ENCODE results near the gene NUMB.

Gene NUMB

GRCh38 chr14:73236752-73237218, 221.6 kb downstream of the NUMB start:
- H3K36me3 ChIP-seq (ENCODE audit: control insufficient read depth, insufficient read depth, low read length) = no peaks in the 10 kb centered on the region
- peaks cover 33% of the 10 kb centered on the region for H3K4me1 ChIP-seq (ENCODE audit: control insufficient read depth, insufficient read depth, low read length, poor library complexity, severe bottlenecking)
- H3K27ac ChIP-seq (ENCODE audit: low read depth, low read length, severe bottlenecking) = no peak overlapping the region
- 23 to 37% methylated on average over 5 to 6 of the region's 7 CpGs for WGBS, 2 experiments (ENCODE audit: insufficient coverage in 2 of 2)
- H3K4me3 ChIP-seq (ENCODE audit: extremely low read depth, insufficient read depth, low read length, poor library complexity, severe bottlenecking) = no peak overlapping the region
- H3K9me3 ChIP-seq (ENCODE audit: control insufficient read depth, low read length) = no peaks in the 10 kb centered on the region

GRCh38 chr14:73236157-73236556, 222.2 kb downstream of the NUMB start:
- WGBS, 2 experiments (ENCODE audit: insufficient coverage in 2 of 2) = 24 to 33% methylated on average over 9 to 11 of the region's 11 CpGs
- H3K4me1 ChIP-seq (ENCODE audit: control insufficient read depth, insufficient read depth, low read length, poor library complexity, severe bottlenecking) = peaks cover 33% of the 10 kb centered on the region
- H3K36me3 ChIP-seq (ENCODE audit: control insufficient read depth, insufficient read depth, low read length) = no peaks in the 10 kb centered on the region
- no peaks in the 10 kb centered on the region for H3K9me3 ChIP-seq (ENCODE audit: control insufficient read depth, low read length)
- no peak overlapping the region for H3K27ac ChIP-seq (ENCODE audit: low read depth, low read length, severe bottlenecking)
- no peak overlapping the region for H3K4me3 ChIP-seq (ENCODE audit: extremely low read depth, insufficient read depth, low read length, poor library complexity, severe bottlenecking)

DNA sequence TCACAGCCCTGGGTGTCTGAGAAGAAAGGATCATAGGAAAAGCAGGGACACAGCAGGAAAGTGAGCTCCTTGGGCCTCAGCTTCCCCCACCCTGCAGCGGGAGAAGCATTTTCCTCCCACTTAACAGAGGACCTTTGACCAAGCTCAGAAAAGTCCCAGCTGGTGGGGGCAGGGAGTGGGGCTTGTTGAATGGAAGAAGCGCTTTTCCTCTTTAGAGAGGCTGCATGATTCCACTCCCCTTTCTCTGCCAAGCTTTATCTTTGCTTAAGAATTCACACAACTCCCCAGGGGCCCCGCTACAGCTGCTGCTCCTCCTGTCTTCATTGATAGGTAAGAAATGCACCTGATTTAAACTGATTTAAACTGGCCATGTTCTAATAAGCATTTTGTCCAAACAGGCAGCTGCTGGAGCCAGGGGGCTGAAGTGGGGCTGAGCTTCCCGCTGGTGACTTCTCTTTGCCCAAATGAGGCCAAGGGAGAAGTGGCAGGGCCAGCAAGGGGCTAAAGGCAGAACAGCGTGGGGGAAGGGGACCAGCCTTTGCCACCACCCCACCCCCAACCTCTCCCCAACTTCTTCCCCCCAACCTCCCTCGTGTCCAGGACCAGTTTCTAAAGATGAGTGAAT, 222.7 kb downstream of the NUMB start:
- 0% methylated on average over 1 to 2 of the region's 6 CpGs for WGBS, 2 experiments (ENCODE audit: insufficient coverage in 2 of 2)
- H3K27ac ChIP-seq (ENCODE audit: low read depth, low read length, severe bottlenecking) = no peak overlapping the region
- no peak overlapping the region for H3K4me3 ChIP-seq (ENCODE audit: extremely low read depth, insufficient read depth, low read length, poor library complexity, severe bottlenecking)
- H3K9me3 ChIP-seq (ENCODE audit: control insufficient read depth, low read length) = no peaks in the 10 kb centered on the region
- no peaks in the 10 kb centered on the region for H3K36me3 ChIP-seq (ENCODE audit: control insufficient read depth, insufficient read depth, low read length)
- peaks cover 33% of the 10 kb centered on the region for H3K4me1 ChIP-seq (ENCODE audit: control insufficient read depth, insufficient read depth, low read length, poor library complexity, severe bottlenecking)

- WGBS, 2 experiments (ENCODE audit: insufficient coverage in 2 of 2) = 83 to 88% methylated on average over 4 of the region's 11 CpGs
- no peaks in the 10 kb centered on the region for H3K36me3 ChIP-seq (ENCODE audit: control insufficient read depth, insufficient read depth, low read length)
- no peak overlapping the region for H3K4me3 ChIP-seq (ENCODE audit: extremely low read depth, insufficient read depth, low read length, poor library complexity, severe bottlenecking)
- H3K4me1 ChIP-seq (ENCODE audit: control insufficient read depth, insufficient read depth, low read length, poor library complexity, severe bottlenecking) = peaks cover 33% of the 10 kb centered on the region
- H3K9me3 ChIP-seq (ENCODE audit: control insufficient read depth, low read length) = no peaks in the 10 kb centered on the region
- H3K27ac ChIP-seq (ENCODE audit: low read depth, low read length, severe bottlenecking) = no peak overlapping the region
Observed at GRCh38 chr14:73234586-73235394, 223.6 kb downstream of the NUMB start.

- Histone ChIP-seq H3K36me3 (ENCODE audit: control insufficient read depth, insufficient read depth, low read length) (no peaks in the 10 kb centered on the region), H3K27ac (ENCODE audit: low read depth, low read length, severe bottlenecking) (no peak overlapping the region), H3K4me1 (ENCODE audit: control insufficient read depth, insufficient read depth, low read length, poor library complexity, severe bottlenecking) (peaks cover 27% of the 10 kb centered on the region), H3K4me3 (ENCODE audit: extremely low read depth, insufficient read depth, low read length, poor library complexity, severe bottlenecking) (no peak overlapping the region), H3K9me3 (ENCODE audit: control insufficient read depth, low read length) (no peaks in the 10 kb centered on the region)
- 93 to 95% methylated on average over 3 to 4 of the region's 5 CpGs for WGBS, 2 experiments (ENCODE audit: insufficient coverage in 2 of 2)
Observed at GRCh38 chr14:73234029-73234428, 224.3 kb downstream of the NUMB start.

- 88 to 92% methylated on average over 7 to 10 of the region's 10 CpGs for WGBS, 2 experiments (ENCODE audit: insufficient coverage in 2 of 2)
Observed at GRCh38 chr14:73233564-73233963, 224.8 kb downstream of the NUMB start.

DNA sequence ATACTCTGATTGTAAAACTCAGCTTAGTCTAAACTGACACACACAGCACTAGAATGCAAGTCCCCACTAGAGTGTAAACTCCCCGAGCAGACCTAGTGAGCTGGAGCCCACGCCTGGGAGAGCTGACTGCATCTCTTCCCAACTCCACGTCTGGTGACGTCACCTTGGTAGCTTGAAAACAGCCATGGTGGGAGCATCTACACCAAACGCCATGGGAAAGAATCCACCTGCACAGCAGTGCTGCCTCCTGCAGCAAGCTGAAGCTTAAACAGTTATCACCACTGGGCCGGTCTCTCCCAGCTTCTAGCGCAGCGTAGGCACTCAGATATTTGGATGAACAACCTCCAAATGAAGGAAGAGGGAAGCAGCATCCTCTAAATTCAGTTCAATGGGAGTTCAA, 225.4 kb downstream of the NUMB start:
- Histone ChIP-seq H3K4me3 (ENCODE audit: extremely low read depth, insufficient read depth, low read length, poor library complexity, severe bottlenecking) (no peak overlapping the region), H3K36me3 (ENCODE audit: control insufficient read depth, insufficient read depth, low read length) (no peaks in the 10 kb centered on the region), H3K9me3 (ENCODE audit: control insufficient read depth, low read length) (no peaks in the 10 kb centered on the region), H3K27ac (ENCODE audit: low read depth, low read length, severe bottlenecking) (no peak overlapping the region), H3K4me1 (ENCODE audit: control insufficient read depth, insufficient read depth, low read length, poor library complexity, severe bottlenecking) (peaks cover 16% of the 10 kb centered on the region)
- WGBS, 2 experiments (ENCODE audit: insufficient coverage in 2 of 2) = 88 to 94% methylated on average over 5 to 8 of the region's 8 CpGs

More at GRCh38 chr14:73233564-73233963, 224.8 kb downstream of the NUMB start:
- peaks cover 22% of the 10 kb centered on the region for H3K4me1 ChIP-seq (ENCODE audit: control insufficient read depth, insufficient read depth, low read length, poor library complexity, severe bottlenecking)
- H3K9me3 ChIP-seq (ENCODE audit: control insufficient read depth, low read length) = no peaks in the 10 kb centered on the region
- no peak overlapping the region for H3K4me3 ChIP-seq (ENCODE audit: extremely low read depth, insufficient read depth, low read length, poor library complexity, severe bottlenecking)
- H3K36me3 ChIP-seq (ENCODE audit: control insufficient read depth, insufficient read depth, low read length) = no peaks in the 10 kb centered on the region
- no peak overlapping the region for H3K27ac ChIP-seq (ENCODE audit: low read depth, low read length, severe bottlenecking)

GRCh38 chr14:73231981-73232851, 226.1 kb downstream of the NUMB start:
- Histone ChIP-seq H3K4me1 (ENCODE audit: control insufficient read depth, insufficient read depth, low read length, poor library complexity, severe bottlenecking) (peaks cover 12% of the 10 kb centered on the region), H3K36me3 (ENCODE audit: control insufficient read depth, insufficient read depth, low read length) (no peaks in the 10 kb centered on the region), H3K9me3 (ENCODE audit: control insufficient read depth, low read length) (no peaks in the 10 kb centered on the region), H3K4me3 (ENCODE audit: extremely low read depth, insufficient read depth, low read length, poor library complexity, severe bottlenecking) (no peak overlapping the region), H3K27ac (ENCODE audit: low read depth, low read length, severe bottlenecking) (no peak overlapping the region)
- WGBS, 2 experiments (ENCODE audit: insufficient coverage in 2 of 2) = 78 to 80% methylated on average over 12 to 13 of the region's 19 CpGs

DNA sequence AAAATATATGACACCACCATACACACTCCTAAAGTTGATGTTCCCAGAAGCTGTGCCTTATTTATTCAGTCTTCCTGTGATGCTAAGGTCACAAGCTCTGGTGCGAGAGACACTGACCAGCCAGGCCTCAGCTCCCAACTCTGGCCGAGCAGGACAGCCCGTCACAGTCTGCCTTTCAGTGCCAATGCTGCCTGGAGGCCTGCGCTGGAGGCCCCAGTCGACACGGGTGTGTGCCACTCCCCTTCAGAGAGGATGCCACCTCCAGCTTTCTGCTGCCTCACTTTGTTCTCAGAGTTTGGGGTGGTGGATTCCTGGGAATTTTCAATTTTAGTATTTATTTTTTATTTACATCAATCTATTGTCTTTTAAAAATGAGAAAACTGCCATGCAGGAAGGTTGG, 228.3 kb downstream of the NUMB start:
- WGBS, 2 experiments (ENCODE audit: insufficient coverage in 2 of 2) = 88 to 90% methylated on average over 3 to 6 of the region's 6 CpGs
- no peak overlapping the region for H3K27ac ChIP-seq (ENCODE audit: low read depth, low read length, severe bottlenecking)
- no peaks in the 10 kb centered on the region for H3K9me3 ChIP-seq (ENCODE audit: control insufficient read depth, low read length)
- peaks cover 12% of the 10 kb centered on the region for H3K36me3 ChIP-seq (ENCODE audit: control insufficient read depth, insufficient read depth, low read length)
- H3K4me3 ChIP-seq (ENCODE audit: extremely low read depth, insufficient read depth, low read length, poor library complexity, severe bottlenecking) = no peak overlapping the region
- H3K4me1 ChIP-seq (ENCODE audit: control insufficient read depth, insufficient read depth, low read length, poor library complexity, severe bottlenecking) = peaks cover 8% of the 10 kb centered on the region

All from mesodermal cell (in vitro differentiated cells).